GM23338 (cell line): Measurements from ENCODE around the gene TRPV5. TPM values are rescaled to one million over a fixed set of nuclear protein-coding genes. Genes with fewer than 3 reads are reported as not detected.

Source experiments
- ATAC-seq: fragments of 200-7000 bp; cut with Tn5 transposase; 3 replicates; pipeline ENCODE4 v1.9.1; 2020
- DNase-seq: peaks from one replicate; pipeline ENCODE4 v3.0.0-alpha.2; 2015; ENCODE audit warnings: low spot score
- H2AFZ ChIP-seq: fragments of 200-600 bp; sonication (generic); 2 replicates; pipeline ENCODE4 v1.8.0; 2016; ENCODE audit warnings: antibody characterized with exemption, mild to moderate bottlenecking, moderate library complexity
- H3F3A ChIP-seq: fragments of 200-600 bp; sonication (generic); replicated peaks from 2 replicates; pipeline ENCODE4 v1.8.0; 2017; ENCODE audit warnings: antibody characterized with exemption, mixed run types, low read depth
- H3K27ac ChIP-seq: fragments of 200-600 bp; sonication (generic); 2 replicates; pipeline ENCODE4 v1.6.1; 2016; ENCODE audit warnings: low read depth
- H3K27me3 ChIP-seq: fragments of 200-600 bp; sonication (generic); 2 replicates; pipeline ENCODE4 v1.8.0; 2016; ENCODE audit warnings: mild to moderate bottlenecking, mixed run types, moderate library complexity; ENCODE audit not compliant: insufficient read depth
- H3K36me3 ChIP-seq: fragments of 200-600 bp; sonication (generic); 2 replicates; pipeline ENCODE4 v1.8.0; 2016; ENCODE audit warnings: mild to moderate bottlenecking; ENCODE audit not compliant: insufficient read depth
- H3K4me1 ChIP-seq: fragments of 200-600 bp; sonication (generic); 2 replicates; pipeline ENCODE4 v1.8.0; 2016; ENCODE audit warnings: mild to moderate bottlenecking, moderate library complexity; ENCODE audit not compliant: insufficient read depth
- H3K4me2 ChIP-seq: fragments of 200-600 bp; sonication (generic); 2 replicates; pipeline ENCODE4 v1.7.1; 2017; ENCODE audit warnings: mixed run types
- H3K4me3 ChIP-seq: fragments of 200-600 bp; sonication (generic); 2 replicates; pipeline ENCODE4 v1.6.1; 2016; ENCODE audit warnings: mixed run types
- H3K79me2 ChIP-seq: fragments of 200-600 bp; sonication (generic); replicated peaks from 2 replicates; pipeline ENCODE4 v1.8.0; 2017; ENCODE audit warnings: mild to moderate bottlenecking; ENCODE audit not compliant: insufficient read depth
- H3K9me2 ChIP-seq: fragments of 200-600 bp; sonication (generic); 2 replicates; pipeline ENCODE4 v1.8.0; 2017; ENCODE audit not compliant: insufficient read depth
- H4K20me1 ChIP-seq: fragments of 200-600 bp; sonication (generic); replicated peaks from 2 replicates; pipeline ENCODE4 v1.8.0; 2017; ENCODE audit warnings: mild to moderate bottlenecking; ENCODE audit not compliant: insufficient read depth
- H3K27ac Mint-ChIP-seq: 2 replicates; pipeline ENCODE4 v1.8.0; 2020; ENCODE audit warnings: inconsistent platforms, mild to moderate bottlenecking, moderate library complexity, mixed read lengths
- H3K27me3 Mint-ChIP-seq: 3 replicates; pipeline ENCODE4 v1.8.0; 2022; ENCODE audit warnings: low read depth, mild to moderate bottlenecking, moderate library complexity, mixed read lengths, inconsistent platforms; ENCODE audit not compliant: insufficient read depth, poor library complexity
- H3K36me3 Mint-ChIP-seq: 3 replicates; pipeline ENCODE4 v1.8.0; 2021; ENCODE audit warnings: low read depth, mild to moderate bottlenecking, inconsistent platforms, moderate library complexity, mixed read lengths
- H3K4me1 Mint-ChIP-seq: 3 replicates; pipeline ENCODE4 v1.8.0; 2020; ENCODE audit warnings: mild to moderate bottlenecking, inconsistent platforms, mixed read lengths
- H3K4me3 Mint-ChIP-seq: 3 replicates; pipeline ENCODE4 v1.8.0; 2021; ENCODE audit warnings: moderate library complexity, mild to moderate bottlenecking, inconsistent platforms, mixed read lengths
- H3K9me3 Mint-ChIP-seq: 3 replicates; pipeline ENCODE4 v1.8.0; 2020; ENCODE audit warnings: moderate library complexity, mild to moderate bottlenecking, inconsistent platforms, mixed read lengths
- EZH2 ChIP-seq: fragments of 200-600 bp; sonication (generic); IDR thresholded peaks from one replicate; pipeline ENCODE4 v1.8.0; 2017; ENCODE audit warnings: antibody characterized with exemption, mild to moderate bottlenecking, low read depth; ENCODE audit not compliant: unreplicated experiment
- EZH2phosphoT487 ChIP-seq: fragments of 200-600 bp; sonication (generic); IDR thresholded peaks from one replicate; pipeline ENCODE4 v1.8.1; 2018; ENCODE audit warnings: antibody characterized with exemption; ENCODE audit not compliant: unreplicated experiment
- POLR2AphosphoS5 ChIP-seq: IDR thresholded peaks from 2 replicates; pipeline ENCODE4 v1.6.1; 2016; ENCODE audit warnings: antibody characterized with exemption, low read depth
- REST ChIP-seq: IDR thresholded peaks from one replicate; pipeline ENCODE4 v1.6.1; 2018; ENCODE audit warnings: antibody characterized with exemption; ENCODE audit not compliant: unreplicated experiment
- ZNF114 ChIP-seq: fragments of 250-450 bp; sonication (Bioruptor Pico); IDR thresholded peaks from 2 replicates; pipeline ENCODE4 v1.5.0; 2020; ENCODE audit warnings: mild to moderate bottlenecking, moderate library complexity
- polyA plus RNA-seq: library from polyadenylated mRNA; unstranded; fragments of >200 nt; fragmentation: Nextera tagmentation; extraction: Ambion mirVana; gene quantifications from 2 replicates; pipeline ENCODE4 v1.2.1, GENCODE V29; 2016
- total RNA-seq: library from RNA; depleted of rRNA; stranded (reverse); fragments of >200 nt; shearing (Covaris generic); gene quantifications from 2 replicates; pipeline ENCODE4 v1.2.3, GENCODE V29; 2014
- TF ChIP-seq, protein P1 (sequence below): fragments of 250-450 bp; sonication (Bioruptor Pico); IDR thresholded peaks from 2 replicates; pipeline ENCODE4 v1.5.0; 2020; ENCODE audit warnings: mild to moderate bottlenecking, moderate library complexity

TRPV5 gene
- total and polyA plus RNA-seq, 2 experiments from 2014 or later = not detected

GRCh38 chr7:142899661-142900060, 33.9 kb downstream of the TRPV5 start:
- Mint-ChIP-seq H3K4me1 (peaks cover 9% of the 10 kb centered on the region), H3K4me3 (no peak overlapping the region), H3K9me3 (peaks cover 17% of the 10 kb centered on the region; the same call in 2 of the 3 replicates), H3K36me3 (no peaks in the 10 kb centered on the region; the same call in 2 of the 3 replicates), H3K27me3 (peaks cover 3% of the 10 kb centered on the region), H3K27ac (no peak overlapping the region)
- no peak for DNase-seq
- Histone ChIP-seq H3K4me2 (no peak overlapping the region), H3K36me3 (0 out of 2 replicates have a peak, but pooled peaks cover 10% of the 10 kb centered on the region), H2AFZ (no peak overlapping the region), H3F3A (no peaks in the 10 kb centered on the region), H3K79me2 (no peaks in the 10 kb centered on the region), H4K20me1 (no peaks in the 10 kb centered on the region), H3K9me2 (no peaks in the 10 kb centered on the region), H3K27me3 (no peaks in the 10 kb centered on the region), H3K4me3 (no peak overlapping the region), H3K27ac (no peak overlapping the region), H3K4me1 (no peaks in the 10 kb centered on the region)
- no peak for ATAC-seq
- no peak for TF ChIP-seq REST
- TF ChIP-seq POLR2AphosphoS5 = no peak
- no peak for TF ChIP-seq EZH2
- TF ChIP-seq, protein P1, sequence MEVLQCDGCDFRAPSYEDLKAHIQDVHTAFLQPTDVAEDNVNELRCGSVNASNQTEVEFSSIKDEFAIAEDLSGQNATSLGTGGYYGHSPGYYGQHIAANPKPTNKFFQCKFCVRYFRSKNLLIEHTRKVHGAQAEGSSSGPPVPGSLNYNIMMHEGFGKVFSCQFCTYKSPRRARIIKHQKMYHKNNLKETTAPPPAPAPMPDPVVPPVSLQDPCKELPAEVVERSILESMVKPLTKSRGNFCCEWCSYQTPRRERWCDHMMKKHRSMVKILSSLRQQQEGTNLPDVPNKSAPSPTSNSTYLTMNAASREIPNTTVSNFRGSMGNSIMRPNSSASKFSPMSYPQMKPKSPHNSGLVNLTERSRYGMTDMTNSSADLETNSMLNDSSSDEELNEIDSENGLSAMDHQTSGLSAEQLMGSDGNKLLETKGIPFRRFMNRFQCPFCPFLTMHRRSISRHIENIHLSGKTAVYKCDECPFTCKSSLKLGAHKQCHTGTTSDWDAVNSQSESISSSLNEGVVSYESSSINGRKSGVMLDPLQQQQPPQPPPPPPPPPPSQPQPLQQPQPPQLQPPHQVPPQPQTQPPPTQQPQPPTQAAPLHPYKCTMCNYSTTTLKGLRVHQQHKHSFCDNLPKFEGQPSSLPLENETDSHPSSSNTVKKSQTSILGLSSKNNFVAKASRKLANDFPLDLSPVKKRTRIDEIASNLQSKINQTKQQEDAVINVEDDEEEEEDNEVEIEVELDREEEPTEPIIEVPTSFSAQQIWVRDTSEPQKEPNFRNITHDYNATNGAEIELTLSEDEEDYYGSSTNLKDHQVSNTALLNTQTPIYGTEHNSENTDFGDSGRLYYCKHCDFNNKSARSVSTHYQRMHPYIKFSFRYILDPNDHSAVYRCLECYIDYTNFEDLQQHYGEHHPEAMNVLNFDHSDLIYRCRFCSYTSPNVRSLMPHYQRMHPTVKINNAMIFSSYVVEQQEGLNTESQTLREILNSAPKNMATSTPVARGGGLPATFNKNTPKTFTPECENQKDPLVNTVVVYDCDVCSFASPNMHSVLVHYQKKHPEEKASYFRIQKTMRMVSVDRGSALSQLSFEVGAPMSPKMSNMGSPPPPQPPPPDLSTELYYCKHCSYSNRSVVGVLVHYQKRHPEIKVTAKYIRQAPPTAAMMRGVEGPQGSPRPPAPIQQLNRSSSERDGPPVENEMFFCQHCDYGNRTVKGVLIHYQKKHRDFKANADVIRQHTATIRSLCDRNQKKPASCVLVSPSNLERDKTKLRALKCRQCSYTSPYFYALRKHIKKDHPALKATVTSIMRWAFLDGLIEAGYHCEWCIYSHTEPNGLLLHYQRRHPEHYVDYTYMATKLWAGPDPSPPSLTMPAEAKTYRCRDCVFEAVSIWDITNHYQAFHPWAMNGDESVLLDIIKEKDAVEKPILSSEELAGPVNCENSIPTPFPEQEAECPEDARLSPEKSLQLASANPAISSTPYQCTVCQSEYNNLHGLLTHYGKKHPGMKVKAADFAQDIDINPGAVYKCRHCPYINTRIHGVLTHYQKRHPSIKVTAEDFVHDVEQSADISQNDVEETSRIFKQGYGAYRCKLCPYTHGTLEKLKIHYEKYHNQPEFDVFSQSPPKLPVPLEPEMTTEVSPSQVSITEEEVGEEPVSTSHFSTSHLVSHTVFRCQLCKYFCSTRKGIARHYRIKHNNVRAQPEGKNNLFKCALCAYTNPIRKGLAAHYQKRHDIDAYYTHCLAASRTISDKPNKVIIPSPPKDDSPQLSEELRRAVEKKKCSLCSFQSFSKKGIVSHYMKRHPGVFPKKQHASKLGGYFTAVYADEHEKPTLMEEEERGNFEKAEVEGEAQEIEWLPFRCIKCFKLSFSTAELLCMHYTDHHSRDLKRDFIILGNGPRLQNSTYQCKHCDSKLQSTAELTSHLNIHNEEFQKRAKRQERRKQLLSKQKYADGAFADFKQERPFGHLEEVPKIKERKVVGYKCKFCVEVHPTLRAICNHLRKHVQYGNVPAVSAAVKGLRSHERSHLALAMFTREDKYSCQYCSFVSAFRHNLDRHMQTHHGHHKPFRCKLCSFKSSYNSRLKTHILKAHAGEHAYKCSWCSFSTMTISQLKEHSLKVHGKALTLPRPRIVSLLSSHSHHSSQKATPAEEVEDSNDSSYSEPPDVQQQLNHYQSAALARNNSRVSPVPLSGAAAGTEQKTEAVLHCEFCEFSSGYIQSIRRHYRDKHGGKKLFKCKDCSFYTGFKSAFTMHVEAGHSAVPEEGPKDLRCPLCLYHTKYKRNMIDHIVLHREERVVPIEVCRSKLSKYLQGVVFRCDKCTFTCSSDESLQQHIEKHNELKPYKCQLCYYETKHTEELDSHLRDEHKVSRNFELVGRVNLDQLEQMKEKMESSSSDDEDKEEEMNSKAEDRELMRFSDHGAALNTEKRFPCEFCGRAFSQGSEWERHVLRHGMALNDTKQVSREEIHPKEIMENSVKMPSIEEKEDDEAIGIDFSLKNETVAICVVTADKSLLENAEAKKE (CRISPR knock-in tag) = no peak
- TF ChIP-seq ZNF114 (CRISPR knock-in tag) = no peak
- TF ChIP-seq EZH2phosphoT487 = no peak
